ENCODE data around the gene GRM5.

The GRM5 gene

GRCh38 chr11:88704485-88704884 lies 361.3 kb downstream of the GRM5 start:
- DNase-seq (ENCODE audit: low read depth, low spot score) = peak; percentile 67

GRCh38 chr11:88701816-88702215 lies 364.0 kb downstream of the GRM5 start:
- no peak for DNase-seq (ENCODE audit: low read depth, low spot score)

- DNase-seq (ENCODE audit: low read depth, low spot score) = no peak
Observed at GRCh38 chr11:88697139-88697538, 368.6 kb downstream of the GRM5 start.

- no peak for DNase-seq (ENCODE audit: low read depth, low spot score)
Observed at GRCh38 chr11:88695689-88696414, 369.9 kb downstream of the GRM5 start.

- no peak for DNase-seq (ENCODE audit: low read depth, low spot score)
Observed at GRCh38 chr11:88692306-88693086, 373.3 kb downstream of the GRM5 start.

GRCh38 chr11:88689548-88690240 lies 376.1 kb downstream of the GRM5 start:
- no peak for DNase-seq (ENCODE audit: low read depth, low spot score)

- no peak for DNase-seq (ENCODE audit: low read depth, low spot score)
Observed at GRCh38 chr11:88683024-88683423, 382.8 kb downstream of the GRM5 start.

GRCh38 chr11:88680806-88681205 lies 385.0 kb downstream of the GRM5 start:
- no peak for DNase-seq (ENCODE audit: low read depth, low spot score)

GRCh38 chr11:88666364-88666763 lies 399.4 kb downstream of the GRM5 start:
- no peak for DNase-seq (ENCODE audit: low read depth, low spot score)

GRCh38 chr11:88657076-88657738 lies 408.6 kb downstream of the GRM5 start:
- no peak for DNase-seq (ENCODE audit: low read depth, low spot score)

- no peak for DNase-seq (ENCODE audit: low read depth, low spot score)
Observed at GRCh38 chr11:88656283-88656682, 409.5 kb downstream of the GRM5 start.

- DNase-seq (ENCODE audit: low read depth, low spot score) = no peak
Observed at GRCh38 chr11:88655656-88656055, 410.1 kb downstream of the GRM5 start.

GRCh38 chr11:88655196-88655595 lies 410.6 kb downstream of the GRM5 start:
- DNase-seq (ENCODE audit: low read depth, low spot score) = no peak

- DNase-seq (ENCODE audit: low read depth, low spot score) = no peak
Observed at GRCh38 chr11:88651556-88651955, 414.2 kb downstream of the GRM5 start.

GRCh38 chr11:88644724-88645123 lies 421.1 kb downstream of the GRM5 start:
- DNase-seq (ENCODE audit: low read depth, low spot score) = no peak

- DNase-seq (ENCODE audit: low read depth, low spot score) = no peak
Observed at GRCh38 chr11:88632163-88632562, 433.6 kb downstream of the GRM5 start.

GRCh38 chr11:88631497-88631896 lies 434.3 kb downstream of the GRM5 start:
- DNase-seq (ENCODE audit: low read depth, low spot score) = peak; percentile 26

GRCh38 chr11:88629496-88629895 lies 436.3 kb downstream of the GRM5 start:
- peak; percentile 10 for DNase-seq (ENCODE audit: low read depth, low spot score)

- DNase-seq (ENCODE audit: low read depth, low spot score) = no peak
Observed at GRCh38 chr11:88626216-88626615, 439.6 kb downstream of the GRM5 start.

GRCh38 chr11:88623531-88623930 lies 442.3 kb downstream of the GRM5 start:
- DNase-seq (ENCODE audit: low read depth, low spot score) = peak; percentile 35

- DNase-seq (ENCODE audit: low read depth, low spot score) = no peak
Observed at GRCh38 chr11:88620568-88621130, 445.1 kb downstream of the GRM5 start.
